ENCODE data around the gene TRIM52. TPM values are rescaled to one million over a fixed set of nuclear protein-coding genes. Genes with fewer than 3 reads are reported as not detected.

The TRIM52 gene
- total and polyA plus RNA-seq, 9 of the 15 experiments (the other 6 are each of a cell fraction or from before 2014, with no cell fraction given): 3.3 to 21.9 (median 13.5) TPM

- TF ChIP-seq UBTF (IDR thresholded peaks at IDR 0.05; ENCODE audit: borderline replicate concordance in 1 of 2, low read depth in 2 of 2, low read length in 2 of 2) (peak in 1 of 2 experiments; percentile 78; a peak in 1 of 4 replicates), ZNF445 (CRISPR knock-in tag; IDR thresholded peaks at IDR 0.05; ENCODE audit: low read depth) (no peak), ZNF586 (CRISPR knock-in tag; conservative IDR thresholded peaks at IDR 0.05) (no peak), DPF2 (IDR thresholded peaks at IDR 0.05) (no peak), COPS2 (conservative IDR thresholded peaks at IDR 0.05) (no peak), SETDB1 (IDR thresholded peaks at IDR 0.05; ENCODE audit: low read length) (no peak), ESRRA (IDR thresholded peaks at IDR 0.05; ENCODE audit: borderline replicate concordance, low read depth) (peak; percentile 25; the same call in 1 of the 2 replicates), HNRNPH1 (optimal IDR thresholded peaks at IDR 0.05; ENCODE audit: low read depth, low read length) (no peak), ZSCAN32 (CRISPR knock-in tag; IDR thresholded peaks at IDR 0.05) (no peak), NFYB (IDR thresholded peaks at IDR 0.05; ENCODE audit: extremely low read depth, insufficient read length) (peak; percentile 85), SMAD3 (CRISPR knock-in tag; conservative IDR thresholded peaks at IDR 0.05) (no peak), GATAD2B (IDR thresholded peaks at IDR 0.05; ENCODE audit: borderline replicate concordance) (no peak), ZBTB33 (CRISPR knock-in tag; IDR thresholded peaks at IDR 0.05) (no peak; the same call in 1 of the 2 replicates), ZNF239 (CRISPR knock-in tag; IDR thresholded peaks at IDR 0.05) (no peak), ZBTB17 (CRISPR knock-in tag; IDR thresholded peaks at IDR 0.05) (no peak), SMARCA5 (IDR thresholded peaks at IDR 0.05) (no peak), CBX3 (IDR thresholded peaks at IDR 0.05; ENCODE audit: borderline replicate concordance in 1 of 2, low read length in 2 of 2) (peak in 1 of 2 experiments; percentile 58; a peak in 1 of 3 replicates), LCOR (CRISPR knock-in tag; IDR thresholded peaks at IDR 0.05) (0 out of 2 replicates have a peak, but pooled peaks have one; percentile 67), POLR2B (IDR thresholded peaks at IDR 0.05; ENCODE audit: low read depth, partially characterized antibody) (peak; percentile 90), BCOR (IDR thresholded peaks at IDR 0.05) (no peak)
- TF ChIP-seq, protein P1, sequence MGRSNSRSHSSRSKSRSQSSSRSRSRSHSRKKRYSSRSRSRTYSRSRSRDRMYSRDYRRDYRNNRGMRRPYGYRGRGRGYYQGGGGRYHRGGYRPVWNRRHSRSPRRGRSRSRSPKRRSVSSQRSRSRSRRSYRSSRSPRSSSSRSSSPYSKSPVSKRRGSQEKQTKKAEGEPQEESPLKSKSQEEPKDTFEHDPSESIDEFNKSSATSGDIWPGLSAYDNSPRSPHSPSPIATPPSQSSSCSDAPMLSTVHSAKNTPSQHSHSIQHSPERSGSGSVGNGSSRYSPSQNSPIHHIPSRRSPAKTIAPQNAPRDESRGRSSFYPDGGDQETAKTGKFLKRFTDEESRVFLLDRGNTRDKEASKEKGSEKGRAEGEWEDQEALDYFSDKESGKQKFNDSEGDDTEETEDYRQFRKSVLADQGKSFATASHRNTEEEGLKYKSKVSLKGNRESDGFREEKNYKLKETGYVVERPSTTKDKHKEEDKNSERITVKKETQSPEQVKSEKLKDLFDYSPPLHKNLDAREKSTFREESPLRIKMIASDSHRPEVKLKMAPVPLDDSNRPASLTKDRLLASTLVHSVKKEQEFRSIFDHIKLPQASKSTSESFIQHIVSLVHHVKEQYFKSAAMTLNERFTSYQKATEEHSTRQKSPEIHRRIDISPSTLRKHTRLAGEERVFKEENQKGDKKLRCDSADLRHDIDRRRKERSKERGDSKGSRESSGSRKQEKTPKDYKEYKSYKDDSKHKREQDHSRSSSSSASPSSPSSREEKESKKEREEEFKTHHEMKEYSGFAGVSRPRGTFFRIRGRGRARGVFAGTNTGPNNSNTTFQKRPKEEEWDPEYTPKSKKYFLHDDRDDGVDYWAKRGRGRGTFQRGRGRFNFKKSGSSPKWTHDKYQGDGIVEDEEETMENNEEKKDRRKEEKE (IDR thresholded peaks at IDR 0.05; ENCODE audit: borderline replicate concordance in 1 of 2, control insufficient read depth in 1 of 2, low read depth in 2 of 2, low read length in 1 of 2): no peak
These were observed 20.4 kb upstream of the TRIM52 start (continued) for GRCh38 chr5:181281077-181281983.
